ENCODE results near the gene POU5F2.

POU5F2 gene

GRCh38 chr5:93715761-93716160, 25.6 kb downstream of the POU5F2 start:
- DNase-seq, result no peak

DNA sequence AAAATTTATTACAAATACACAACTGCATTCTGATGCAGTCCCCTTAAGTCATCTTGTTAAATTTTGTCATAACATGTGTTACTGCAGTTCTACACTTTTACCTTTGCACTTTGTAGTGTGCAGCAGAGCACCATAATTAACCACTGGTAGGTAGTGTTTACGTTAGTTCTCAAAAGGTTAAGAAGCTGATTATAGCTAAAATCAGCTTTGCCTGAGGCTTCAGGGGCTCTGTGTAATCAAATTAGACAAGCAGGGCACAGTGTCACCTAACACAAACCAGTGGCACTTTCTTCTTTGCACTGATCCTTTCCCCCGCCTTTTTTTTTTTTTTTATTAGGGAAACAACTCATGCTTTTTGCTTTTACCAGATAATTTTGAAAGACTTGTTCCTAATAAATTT, 26.1 kb downstream of the POU5F2 start:
- no peak for DNase-seq

DNA sequence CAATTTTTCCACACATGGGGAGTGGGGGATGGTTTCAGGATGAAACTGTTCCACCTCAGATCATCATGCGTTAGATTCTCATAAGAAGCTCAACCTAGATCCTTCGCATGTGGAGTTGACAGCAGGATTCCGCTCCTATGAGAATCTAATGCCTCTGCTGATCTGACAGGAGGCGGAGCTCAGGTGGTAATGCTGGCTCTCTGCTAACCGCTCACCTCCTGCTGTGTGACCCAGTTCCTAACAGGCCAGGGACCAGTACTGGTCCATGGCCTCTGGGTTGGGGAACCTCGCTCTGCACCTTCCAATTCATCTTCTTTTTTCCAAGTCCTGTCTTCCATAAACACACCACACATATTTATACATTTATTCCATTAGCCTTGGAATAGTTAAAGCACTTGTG, 33.0 kb downstream of the POU5F2 start:
- no peak for DNase-seq

DNA sequence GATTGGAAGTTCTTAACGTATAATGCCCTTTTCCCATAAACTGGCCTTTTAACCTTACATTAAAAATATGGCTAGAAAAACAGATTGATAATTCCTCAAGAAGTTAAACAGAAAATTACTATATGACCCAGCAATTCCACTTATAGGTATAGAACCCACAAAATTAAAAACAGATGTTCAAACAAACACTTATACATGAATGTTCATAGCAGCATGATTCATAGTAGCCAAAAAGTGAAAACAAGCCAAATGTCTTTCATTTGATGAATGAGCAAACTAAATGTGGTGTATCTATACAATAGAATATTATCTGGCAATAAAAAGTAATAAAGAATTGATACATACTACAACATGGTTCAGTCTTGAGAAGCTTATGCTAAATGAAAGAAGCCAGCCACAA, 35.5 kb downstream of the POU5F2 start:
- DNase-seq, result no peak

DNA sequence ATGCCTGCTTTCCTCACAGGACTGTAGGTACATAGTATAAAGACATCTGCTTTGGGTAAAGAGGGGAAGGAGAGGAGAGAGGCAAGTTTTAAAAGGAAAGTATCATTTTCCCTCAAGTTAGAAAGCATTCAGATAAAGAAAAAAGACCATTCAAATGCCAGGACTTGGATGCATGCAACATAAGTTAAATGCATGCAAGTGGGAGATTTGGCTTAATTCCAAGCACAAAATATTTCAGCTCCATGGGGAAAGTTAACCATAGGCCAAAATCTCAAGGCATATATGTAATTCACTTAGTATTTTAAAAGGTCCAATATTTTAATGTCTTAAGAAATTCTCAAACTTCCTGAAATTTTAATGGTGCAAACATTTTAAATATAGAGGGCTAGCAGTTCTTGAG, 36.4 kb downstream of the POU5F2 start:
- DNase-seq, result no peak

DNA sequence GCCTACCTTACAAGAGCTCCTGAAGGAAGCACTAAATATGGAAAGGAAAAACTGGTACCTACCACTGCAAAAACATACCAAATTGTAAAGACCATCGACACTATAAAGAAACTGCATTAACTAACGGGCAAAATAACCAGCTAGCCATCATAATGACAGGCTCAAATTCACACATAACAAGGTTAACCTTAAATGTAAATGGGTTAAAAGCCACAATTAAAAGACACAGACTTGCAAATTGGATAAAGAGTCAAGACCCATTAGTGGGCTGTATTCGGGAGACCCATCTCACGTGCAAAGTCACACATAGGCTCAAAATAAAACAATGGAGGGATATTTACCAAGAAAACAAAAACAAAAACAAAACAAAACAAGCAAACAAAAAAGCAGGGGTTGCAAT, 49.4 kb downstream of the POU5F2 start:
- no peak for DNase-seq
